K562 (cell line): ENCODE data around the gene NFATC3. TPM values are rescaled to one million over a fixed set of nuclear protein-coding genes. Genes with fewer than 3 reads are reported as not detected.

Experiments used
- ATAC-seq: fragments of 200-7000 bp; cut with Tn5 transposase; 3 replicates; pipeline ENCODE4 v1.9.1; 2020; ENCODE audit warnings: moderate library complexity
- Bru-seq: library from RNA; stranded (reverse); fragments of 400-500 nt; gene quantifications from one replicate; lab custom pipeline; 2021; lab: Mats Ljungman, UMichigan
- BruChase-seq, 2 experiments: library from RNA; stranded (reverse); fragments of 400-500 nt; gene quantifications; one replicate each; lab custom pipeline; 2021; lab: Mats Ljungman, UMichigan
- BruUV-seq: library from RNA; stranded (reverse); fragments of 400-500 nt; replicated peaks from 2 replicates; lab custom pipeline; 2021; lab: Mats Ljungman, UMichigan
- CTCF ChIA-PET: fragments of 300-600 bp; formaldehyde crosslinking; extraction: SDS; loops from one replicate; lab custom pipeline; 2021; ENCODE audit warnings: low intra/inter-chr PET ratio; lab: Yijun Ruan, JAX
- POLR2A ChIA-PET: fragments of 300-600, 350-650 bp; sonication (Branson Sonifier 250); formaldehyde crosslinking; extraction: SDS; loops from one replicate; lab custom pipeline; 2021; ENCODE audit warnings: antibody characterized with exemption, inconsistent platforms; lab: Yijun Ruan, JAX
- DNase-seq, 4 experiments: peaks; one replicate each; pipeline versions ENCODE4 v3.0.0 to v3.0.0-alpha.2; 2011 to 2018; ENCODE audit warnings: low spot score in 3 of 4, mixed read lengths in 3 of 4; ENCODE audit errors: extremely low read depth in 1 of 4
- FAIRE-seq: peaks from 2 replicates; lab custom pipeline; 2011; peaks lifted over from hg19 to GRCh38; lab: Jason Lieb, UNC
- H2AFZ ChIP-seq: 2 replicates; pipeline ENCODE4 v1.6.0; 2011; ENCODE audit warnings: low read depth, low read length, control low read depth, inconsistent platforms
- H3K27ac ChIP-seq: fragments of 200-600 bp; 3 replicates; pipeline ENCODE4 v1.8.0; 2011; ENCODE audit warnings: low read depth, mild to moderate bottlenecking, control low read depth, inconsistent platforms, low read length, moderate library complexity, mixed read lengths; ENCODE audit errors: extremely low read depth
- H3K27me3 ChIP-seq, 2 experiments: fragments of 300-600 bp in 1 of 2; 2 replicates in 1 of 2; 3 replicates in 1 of 2; pipeline versions ENCODE4 v1.6.0 to v1.8.0; 2011; ENCODE audit warnings: inconsistent platforms in 2 of 2, low read length in 2 of 2, mild to moderate bottlenecking in 1 of 2, mixed read lengths in 1 of 2, moderate library complexity in 1 of 2; ENCODE audit not compliant: control insufficient read depth in 2 of 2, insufficient read depth in 2 of 2
- H3K36me3 ChIP-seq: fragments of 300-600 bp; 3 replicates; pipeline ENCODE4 v1.8.0; 2011; ENCODE audit warnings: mild to moderate bottlenecking, low read length, inconsistent platforms; ENCODE audit not compliant: control insufficient read depth, insufficient read depth
- H3K4me1 ChIP-seq, 2 experiments: fragments of 200-600 bp in 1 of 2; replicated peaks in 1 of 2; 2 replicates in 1 of 2; 3 replicates in 1 of 2; pipeline versions ENCODE4 v1.5.1 to v1.8.0; 2011; ENCODE audit warnings: inconsistent platforms in 2 of 2, low read length in 2 of 2, mild to moderate bottlenecking in 1 of 2, mixed read lengths in 1 of 2, moderate library complexity in 1 of 2; ENCODE audit not compliant: control insufficient read depth in 2 of 2, insufficient read depth in 2 of 2
- H3K4me2 ChIP-seq: 2 replicates; pipeline ENCODE4 v1.6.1; 2011; ENCODE audit warnings: low read length, control low read depth, inconsistent platforms, mixed read lengths; ENCODE audit not compliant: insufficient read depth
- H3K4me3 ChIP-seq: fragments of 200-600 bp; sonication (generic), shearing (Covaris generic); 2 replicates; pipeline ENCODE4 v1.5.1; 2016; ENCODE audit warnings: control low read depth, inconsistent platforms
- H3K79me2 ChIP-seq: fragments of 200-600 bp; 3 replicates; pipeline ENCODE4 v1.8.0; 2011; ENCODE audit warnings: low read length, inconsistent platforms; ENCODE audit not compliant: control insufficient read depth, insufficient read depth
- H3K9ac ChIP-seq, 2 experiments: 2 replicates each; pipeline versions ENCODE4 v1.6.0 to v1.6.1; 2011; ENCODE audit warnings: low read depth in 2 of 2, low read length in 2 of 2, control low read depth in 1 of 2, inconsistent platforms in 1 of 2, mild to moderate bottlenecking in 1 of 2, mixed read lengths in 1 of 2; ENCODE audit not compliant: insufficient read depth in 1 of 2
- H3K9me1 ChIP-seq: one replicate; pipeline ENCODE4 v1.6.0; 2011; ENCODE audit warnings: inconsistent platforms, mild to moderate bottlenecking, low read length, moderate library complexity; ENCODE audit not compliant: control insufficient read depth, insufficient read depth
- H3K9me3 ChIP-seq: replicated peaks from 2 replicates; pipeline ENCODE4 v1.5.1; 2011; ENCODE audit warnings: low read depth, low read length, inconsistent platforms; ENCODE audit not compliant: control insufficient read depth, insufficient read depth
- H4K20me1 ChIP-seq: replicated peaks from 2 replicates; pipeline ENCODE4 v1.6.1; 2011; ENCODE audit warnings: low read length, inconsistent platforms, mixed read lengths; ENCODE audit not compliant: control insufficient read depth, insufficient read depth
- ASH1L ChIP-seq: fragments of 450-650 bp; IDR thresholded peaks from 2 replicates; pipeline ENCODE4 v1.6.1; 2018; ENCODE audit warnings: borderline replicate concordance, mild to moderate bottlenecking, low read depth; ENCODE audit not compliant: partially characterized antibody
- FOSL1 ChIP-seq: fragments of 200-800 bp; sonication (Bioruptor generic); conservative IDR thresholded peaks from 2 replicates; pipeline ENCODE4 v1.6.1; 2016; ENCODE audit warnings: missing genetic modification characterization, missing compliant biosample characterization
- MEF2D ChIP-seq: conservative IDR thresholded peaks from 2 replicates; pipeline ENCODE4 v1.6.1; 2016; ENCODE audit warnings: low read depth, missing genetic modification characterization, missing compliant biosample characterization
- MXI1 ChIP-seq: IDR thresholded peaks from 2 replicates; pipeline ENCODE4 v1.6.1; 2011; ENCODE audit warnings: low read depth, mild to moderate bottlenecking, improper control_type of control experiment, low read length
- RBM17 ChIP-seq: fragments of 200-400 bp; formaldehyde crosslinking; IDR thresholded peaks from 2 replicates; pipeline ENCODE4 v1.6.1; 2017; ENCODE audit warnings: low read depth, mild to moderate bottlenecking, low read length, borderline replicate concordance
- SIN3A ChIP-seq, 2 experiments: fragments of 150-350 bp in 1 of 2; IDR thresholded peaks; 2 replicates each; pipeline ENCODE4 v1.6.1; 2011 to 2016; ENCODE audit warnings: borderline replicate concordance in 2 of 2, low read depth in 2 of 2, low read length in 2 of 2, mild to moderate bottlenecking in 2 of 2, moderate library complexity in 2 of 2; ENCODE audit not compliant: control insufficient read depth in 1 of 2
- ZBTB7A ChIP-seq: IDR thresholded peaks from 2 replicates; pipeline ENCODE4 v1.6.1; 2011; ENCODE audit warnings: low read depth, mild to moderate bottlenecking, low read length, moderate library complexity, borderline replicate concordance; ENCODE audit not compliant: control insufficient read depth
- ZNF23 ChIP-seq: fragments of 250-450 bp; sonication (Bioruptor Pico); IDR thresholded peaks from 2 replicates; pipeline ENCODE4 v1.4.0; 2020; ENCODE audit warnings: mild to moderate bottlenecking
- ZNF41 ChIP-seq: fragments of 250-450 bp; sonication (Bioruptor Pico); conservative IDR thresholded peaks from 2 replicates; pipeline ENCODE4 v1.4.0; 2020; ENCODE audit warnings: mild to moderate bottlenecking
- WGBS: fragments of 100-300 bp; shearing (Covaris generic); methylation state at CpG from one replicate; pipeline ENCODE4 v1.1.6; 2016; ENCODE audit warnings: low coverage, mixed read lengths; ENCODE audit not compliant: insufficient coverage; ENCODE audit errors: missing lambda C conversion rate; 5-methylcytosine and 5-hydroxymethylcytosine counted together
- in situ Hi-C: fragments of 300-500 bp; cut with MboI; formaldehyde crosslinking; loops from 4 replicates; pipeline ENCODE4 v1.15.0; 2018; ENCODE audit warnings: inconsistent platforms, mixed read lengths
- intact Hi-C: fragments of 100-400 bp; cut with micrococcal nuclease; formaldehyde crosslinking; loops from 2 replicates; pipeline ENCODE4 v1.14.2; 2022
- long read RNA-seq, 3 experiments: library from polyadenylated mRNA in 2 of 3; library from RNA in 1 of 3; unstranded in 2 of 3; stranded (forward) in 1 of 3; transcript quantifications; one replicate each; pipeline ENCODE4 v2.0.0, GENCODE V29; 2019 to 2022
- polyA minus RNA-seq, 3 experiments: library from RNA; depleted of rRNA, polyadenylated mRNA; stranded (reverse); fragments of >200 nt; gene quantifications; 2 replicates each; pipeline ENCODE4 v1.2.3, GENCODE V29; 2011
- polyA plus RNA-seq, 8 experiments: library from polyadenylated mRNA; depleted of rRNA in 4 of 8; stranded (reverse) in 5 of 8; unstranded in 3 of 8; fragments of >200 nt; fragmentation: Nextera tagmentation in 2 of 8; fragmentation: Illumina TruSeq in 1 of 8; extraction: Ambion mirVana in 2 of 8; extraction: Trizol in 1 of 8; gene quantifications; 2 replicates each; pipeline versions ENCODE4 v1.2.1 to v1.2.3, GENCODE V29; 2011 to 2014; ENCODE audit warnings: inconsistent platforms in 1 of 8, missing spikeins in 1 of 8
- total RNA-seq, 7 experiments: library from RNA; depleted of rRNA in 6 of 7; stranded (reverse); fragments of >200 nt in 6 of 7; fragmentation: Illumina TruSeq in 2 of 7; extraction: Trizol in 2 of 7; gene quantifications; 2 replicates each; pipeline versions ENCODE4 v1.2.1 to v1.2.3, GENCODE V29; 2011 to 2021; ENCODE audit warnings: low replicate concordance in 1 of 7
- TF ChIP-seq, protein P1 (sequence below): fragments of 450-650 bp; formaldehyde crosslinking; IDR thresholded peaks from 2 replicates; pipeline ENCODE4 v1.4.0; 2020; ENCODE audit warnings: mild to moderate bottlenecking, moderate library complexity
- TF ChIP-seq, protein P2 (sequence below): fragments of 250-450 bp; sonication (Bioruptor Pico); IDR thresholded peaks from 2 replicates; pipeline ENCODE4 v1.5.0; 2021

NFATC3 gene
- total RNA-seq (2011; cell fraction: chromatin; rRNA removed; ENCODE audit: low replicate concordance), result 152 and 242 TPM in 2 replicates
- 77.9 and 81.3 TPM in 2 replicates for total RNA-seq (2011; cell fraction: nucleolus; rRNA removed)
- total RNA-seq (2011; cell fraction: nucleoplasm; rRNA removed), result 116 and 142 TPM in 2 replicates
- 58.1 and 61.4 TPM in 2 replicates for total RNA-seq (2014; rRNA removed)
- total RNA-seq (2014; rRNA removed; fragmentation: Illumina TruSeq; extraction: Trizol), result 56.9 and 65.9 TPM in 2 replicates
- total RNA-seq (2015; rRNA removed; fragmentation: Illumina TruSeq; extraction: Trizol), result 56.8 and 59.4 TPM in 2 replicates
- total RNA-seq (2021), result 86.7 and 98.4 TPM in 2 replicates
- polyA plus RNA-seq (2011; rRNA removed), result 70.7 and 96.9 TPM in 2 replicates
- 71.3 and 73.3 TPM in 2 replicates for polyA plus RNA-seq (2011; cell fraction: cytosol; rRNA removed)
- polyA plus RNA-seq (2011; cell fraction: nucleus; rRNA removed), result 58.7 and 63.9 TPM in 2 replicates
- 31.9 and 42.7 TPM in 2 replicates for polyA plus RNA-seq (2012)
- polyA plus RNA-seq (2014; fragmentation: Illumina TruSeq; extraction: Trizol), result 55.3 and 63.6 TPM in 2 replicates
- 10 to 100 TPM; 15.7 to 19.1 TPM for polyA plus RNA-seq (2014; fragmentation: Nextera tagmentation; extraction: Ambion mirVana)
- polyA plus RNA-seq (2014; rRNA removed), result 47.3 and 54.8 TPM in 2 replicates
- 214 and 224 TPM in 2 replicates for polyA minus RNA-seq (2011; rRNA and poly(A)+ RNA removed)
- polyA minus RNA-seq (2011; cell fraction: cytosol; rRNA and poly(A)+ RNA removed), result 65.3 and 93.0 TPM in 2 replicates
- 63.7 and 91.3 TPM in 2 replicates for polyA minus RNA-seq (2011; cell fraction: nucleus; rRNA and poly(A)+ RNA removed)
- percentile 84 among the genes with signal in this experiment for Bru-seq, nascent RNA
- percentile 87 among the genes with signal in this experiment for BruChase-seq, experiment 1, labeled RNA remaining after a 2-hour chase
- percentile 87 among the genes with signal in this experiment for BruChase-seq, experiment 2, labeled RNA remaining after a 6-hour chase
- long read RNA-seq, experiment 1, full-length matches to known transcripts, result 48 of 189 reads
- long read RNA-seq, experiment 1, partial matches to known transcripts, result 91 of 189 reads
- long read RNA-seq, experiment 1, other reads (novel, unspliced or antisense), result 50 of 189 reads
- long read RNA-seq, experiment 2, full-length matches to known transcripts, result 14 of 48 reads
- long read RNA-seq, experiment 2, partial matches to known transcripts, result 8 of 48 reads
- long read RNA-seq, experiment 2, other reads (novel, unspliced or antisense), result 26 of 48 reads
- long read RNA-seq, experiment 3, full-length matches to known transcripts, result 12 of 34 reads
- long read RNA-seq, experiment 3, partial matches to known transcripts, result 16 of 34 reads
- long read RNA-seq, experiment 3, other reads (novel, unspliced or antisense), result 6 of 34 reads

DNA sequence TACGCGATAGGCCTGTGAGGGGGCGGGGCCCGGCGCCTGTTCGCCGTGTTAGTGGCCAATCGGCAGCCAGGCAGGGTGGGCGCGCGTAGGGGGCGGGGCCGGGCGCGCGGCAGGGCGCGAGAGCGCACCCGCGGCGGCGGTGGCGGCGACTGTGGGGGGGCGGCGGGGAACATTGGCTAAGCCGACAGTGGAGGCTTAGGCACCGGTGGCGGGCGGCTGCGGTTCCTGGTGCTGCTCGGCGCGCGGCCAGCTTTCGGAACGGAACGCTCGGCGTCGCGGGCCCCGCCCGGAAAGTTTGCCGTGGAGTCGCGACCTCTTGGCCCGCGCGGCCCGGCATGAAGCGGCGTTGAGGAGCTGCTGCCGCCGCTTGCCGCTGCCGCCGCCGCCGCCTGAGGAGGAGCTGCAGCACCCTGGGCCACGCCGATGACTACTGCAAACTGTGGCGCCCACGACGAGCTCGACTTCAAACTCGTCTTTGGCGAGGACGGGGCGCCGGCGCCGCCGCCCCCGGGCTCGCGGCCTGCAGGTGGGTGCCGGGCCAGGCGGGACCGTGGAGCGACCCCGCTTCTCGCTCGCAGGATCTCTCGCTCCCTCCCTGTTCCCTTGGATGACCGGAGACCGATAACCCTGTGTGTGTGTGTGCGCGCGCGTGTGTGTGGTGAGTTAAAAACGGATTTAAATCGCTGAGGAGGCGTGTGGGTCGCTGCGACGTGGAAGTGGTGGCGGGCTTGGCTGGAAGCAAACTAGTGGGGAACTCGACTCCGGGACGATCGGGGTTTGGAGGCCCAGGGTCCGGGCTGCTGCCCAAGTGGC, at the start of gene NFATC3:
TSS of gene NFATC3 (plus strand) at position 112 of the 813 bp plus-strand sequence. CDS start at position 424, 312 bp downstream.
- Histone ChIP-seq H2AFZ (peak within 1 kb of the TSS; percentile 96), H3K9ac (peak within 1 kb of the TSS; percentile 97 to 98), H3K9me1 (no peaks in the 10 kb centered on the region), H3K79me2 (peaks cover 52% of the 10 kb centered on the region), H3K27ac (peak within 1 kb of the TSS; percentile 97), H3K27me3 (no peaks in the 10 kb centered on the region), H3K36me3 (no peaks in the 10 kb centered on the region; the same call in 2 of the 3 replicates), H3K9me3 (no peaks in the 10 kb centered on the region), H3K4me1 (peaks cover 36 to 38% of the 10 kb centered on the region in 2 experiments), H3K4me3 (peak within 1 kb of the TSS; percentile 72), H3K4me2 (peak within 1 kb of the TSS; percentile 98), H4K20me1 (no peaks in the 10 kb centered on the region)
- POLR2A ChIA-PET, result interaction anchor here (0.6 to 4.0 kb wide), 13 partner anchors 8 to 711 kb away, joined by 3 to 33 read pairs (median 3); partner anchors contain the start of genes DDX28 and DUS2
- 0% methylated on average over 68 of the region's 104 CpGs for WGBS
- ATAC-seq (peak; percentile 70), FAIRE-seq (peak; percentile 73), DNase-seq (peak; percentile 93 to 99 (median 95))
- in situ Hi-C loops, result no loop called here
- BruUV-seq, result no TSS peak
- CTCF ChIA-PET, result no interaction called here
- intact Hi-C loops, result no loop called here
- TF ChIP-seq ZNF41 (CRISPR knock-in tag) (no peak), ZBTB7A (peak; percentile 25; the same call in 1 of the 2 replicates), ASH1L (no peak), FOSL1 (tag) (peak; percentile 51; the same call in 1 of the 2 replicates), ZNF23 (CRISPR knock-in tag) (no peak), MXI1 (no peak), RBM17 (no peak), SIN3A (IDR thresholded peaks at IDR 0.05; ENCODE audit: borderline replicate concordance in 2 of 2, control insufficient read depth in 1 of 2, low read depth in 2 of 2, low read length in 2 of 2) (peak; percentile 5 to 64; a peak in 1 of 4 replicates), MEF2D (tag) (no peak)
- TF ChIP-seq, protein P1, sequence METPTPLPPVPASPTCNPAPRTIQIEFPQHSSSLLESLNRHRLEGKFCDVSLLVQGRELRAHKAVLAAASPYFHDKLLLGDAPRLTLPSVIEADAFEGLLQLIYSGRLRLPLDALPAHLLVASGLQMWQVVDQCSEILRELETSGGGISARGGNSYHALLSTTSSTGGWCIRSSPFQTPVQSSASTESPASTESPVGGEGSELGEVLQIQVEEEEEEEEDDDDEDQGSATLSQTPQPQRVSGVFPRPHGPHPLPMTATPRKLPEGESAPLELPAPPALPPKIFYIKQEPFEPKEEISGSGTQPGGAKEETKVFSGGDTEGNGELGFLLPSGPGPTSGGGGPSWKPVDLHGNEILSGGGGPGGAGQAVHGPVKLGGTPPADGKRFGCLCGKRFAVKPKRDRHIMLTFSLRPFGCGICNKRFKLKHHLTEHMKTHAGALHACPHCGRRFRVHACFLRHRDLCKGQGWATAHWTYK (CRISPR knock-in tag), result peak; percentile 65; the same call in 1 of the 2 replicates
- TF ChIP-seq, protein P2, sequence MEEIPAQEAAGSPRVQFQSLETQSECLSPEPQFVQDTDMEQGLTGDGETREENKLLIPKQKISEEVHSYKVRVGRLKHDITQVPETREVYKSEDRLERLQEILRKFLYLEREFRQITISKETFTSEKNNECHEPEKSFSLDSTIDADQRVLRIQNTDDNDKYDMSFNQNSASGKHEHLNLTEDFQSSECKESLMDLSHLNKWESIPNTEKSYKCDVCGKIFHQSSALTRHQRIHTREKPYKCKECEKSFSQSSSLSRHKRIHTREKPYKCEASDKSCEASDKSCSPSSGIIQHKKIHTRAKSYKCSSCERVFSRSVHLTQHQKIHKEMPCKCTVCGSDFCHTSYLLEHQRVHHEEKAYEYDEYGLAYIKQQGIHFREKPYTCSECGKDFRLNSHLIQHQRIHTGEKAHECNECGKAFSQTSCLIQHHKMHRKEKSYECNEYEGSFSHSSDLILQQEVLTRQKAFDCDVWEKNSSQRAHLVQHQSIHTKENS, result no peak
